ENCODE data around the gene PCDH9.

PCDH9 gene

DNA sequence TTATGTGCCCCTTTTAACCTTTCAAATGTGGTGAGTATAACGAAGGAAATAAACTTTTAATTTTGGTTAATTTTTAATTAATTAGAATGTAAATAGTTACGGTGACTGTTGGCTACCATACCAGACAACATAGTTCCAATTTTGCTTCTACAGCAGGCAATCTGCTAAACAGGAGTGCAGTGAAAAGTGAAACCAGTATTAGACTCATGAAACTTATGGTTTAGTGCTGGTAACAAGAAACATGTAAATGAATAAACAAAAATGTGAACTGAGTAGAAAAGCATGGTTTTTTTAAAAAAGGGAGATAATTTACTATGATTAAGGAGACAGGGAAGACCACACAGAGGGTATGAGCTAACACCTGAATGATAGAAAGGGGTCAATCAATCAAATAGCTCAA lies 478.4 kb downstream of the PCDH9 start:
- DNase-seq (ENCODE audit: low read depth, low spot score), result no peak
- ChIA-PET CTCF (no interaction called here), POLR2A (no interaction called here)
- TF ChIP-seq, protein P1, sequence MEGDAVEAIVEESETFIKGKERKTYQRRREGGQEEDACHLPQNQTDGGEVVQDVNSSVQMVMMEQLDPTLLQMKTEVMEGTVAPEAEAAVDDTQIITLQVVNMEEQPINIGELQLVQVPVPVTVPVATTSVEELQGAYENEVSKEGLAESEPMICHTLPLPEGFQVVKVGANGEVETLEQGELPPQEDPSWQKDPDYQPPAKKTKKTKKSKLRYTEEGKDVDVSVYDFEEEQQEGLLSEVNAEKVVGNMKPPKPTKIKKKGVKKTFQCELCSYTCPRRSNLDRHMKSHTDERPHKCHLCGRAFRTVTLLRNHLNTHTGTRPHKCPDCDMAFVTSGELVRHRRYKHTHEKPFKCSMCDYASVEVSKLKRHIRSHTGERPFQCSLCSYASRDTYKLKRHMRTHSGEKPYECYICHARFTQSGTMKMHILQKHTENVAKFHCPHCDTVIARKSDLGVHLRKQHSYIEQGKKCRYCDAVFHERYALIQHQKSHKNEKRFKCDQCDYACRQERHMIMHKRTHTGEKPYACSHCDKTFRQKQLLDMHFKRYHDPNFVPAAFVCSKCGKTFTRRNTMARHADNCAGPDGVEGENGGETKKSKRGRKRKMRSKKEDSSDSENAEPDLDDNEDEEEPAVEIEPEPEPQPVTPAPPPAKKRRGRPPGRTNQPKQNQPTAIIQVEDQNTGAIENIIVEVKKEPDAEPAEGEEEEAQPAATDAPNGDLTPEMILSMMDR (IDR thresholded peaks at IDR 0.05; ENCODE audit: insufficient read depth, low read length, missing control alignments), result no peak
- no peak overlapping the region for H3K4me3 ChIP-seq (ENCODE audit: low read depth, low read length)

DNA sequence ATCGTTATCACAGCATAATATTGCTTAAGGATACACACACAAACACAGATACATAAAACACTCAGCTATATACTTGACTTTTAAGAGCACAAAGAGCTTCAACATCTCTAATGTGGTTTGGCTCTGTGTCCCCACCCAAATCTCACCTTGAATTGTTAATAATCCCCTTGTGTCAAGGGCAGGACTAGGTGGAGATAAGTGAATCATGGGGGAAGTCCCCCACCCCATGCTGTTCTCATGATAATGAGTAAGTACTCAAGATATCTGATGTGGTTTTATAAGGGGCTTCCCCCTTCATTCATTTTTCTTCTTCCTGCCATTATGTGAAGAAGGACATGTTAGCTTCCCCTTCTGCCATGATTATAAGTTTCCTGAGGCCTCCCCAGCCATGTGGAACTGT lies 481.4 kb downstream of the PCDH9 start:
- H3K4me3 ChIP-seq (ENCODE audit: low read depth, low read length), result no peak overlapping the region
- ChIA-PET POLR2A (no interaction called here), CTCF (no interaction called here)
- DNase-seq (ENCODE audit: low read depth, low spot score), result no peak
- TF ChIP-seq, protein P1 (IDR thresholded peaks at IDR 0.05; ENCODE audit: insufficient read depth, low read length, missing control alignments), result no peak

DNA sequence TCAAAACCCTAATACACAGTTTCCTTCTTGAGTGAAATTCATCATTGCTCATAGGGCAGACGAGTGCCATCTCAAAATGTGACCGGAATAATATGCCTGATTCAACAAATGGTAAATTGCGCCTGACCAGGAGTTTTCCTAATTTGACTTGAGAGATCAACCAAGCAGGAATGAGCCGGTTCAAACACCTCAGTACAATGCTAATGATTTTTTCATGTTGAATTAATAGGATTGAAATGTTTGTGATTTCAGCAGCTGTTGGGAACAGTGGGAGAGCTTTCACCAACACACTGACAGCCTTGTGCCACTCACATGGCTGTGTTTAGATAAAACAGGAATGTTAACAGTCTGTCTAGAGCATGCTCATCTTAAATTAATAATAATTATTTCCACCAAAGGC lies 484.8 kb downstream of the PCDH9 start:
- H3K4me3 ChIP-seq (ENCODE audit: low read depth, low read length), result no peak overlapping the region
- ChIA-PET POLR2A (no interaction called here), CTCF (no interaction called here)
- TF ChIP-seq, protein P1 (IDR thresholded peaks at IDR 0.05; ENCODE audit: insufficient read depth, low read length, missing control alignments), result no peak
- DNase-seq (ENCODE audit: low read depth, low spot score), result no peak

DNA sequence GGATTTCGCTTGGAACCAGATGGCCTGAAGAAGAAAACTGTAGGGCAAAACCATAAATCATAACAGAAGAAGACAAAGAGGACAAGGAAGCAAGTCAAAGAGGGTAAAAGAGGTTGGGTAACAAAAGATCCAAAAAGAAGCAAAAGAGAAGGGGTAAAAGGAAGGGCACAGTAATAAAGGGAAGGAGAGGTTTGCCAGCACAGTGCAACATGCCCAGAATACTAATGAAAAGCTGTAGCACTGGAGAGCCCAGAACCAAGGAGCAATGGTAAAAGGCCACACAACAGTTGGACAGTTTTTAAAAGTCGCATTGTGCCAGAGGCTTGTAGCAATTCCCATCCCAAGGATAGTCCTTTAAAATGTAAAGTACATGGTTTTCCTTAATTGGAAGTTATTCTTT lies 506.6 kb downstream of the PCDH9 start:
- H3K4me3 ChIP-seq (ENCODE audit: low read depth, low read length), result no peak overlapping the region
- CTCF ChIA-PET, result no interaction called here
- POLR2A ChIA-PET, result no interaction called here
- no peak for DNase-seq (ENCODE audit: low read depth, low spot score)
- TF ChIP-seq, protein P1 (IDR thresholded peaks at IDR 0.05; ENCODE audit: insufficient read depth, low read length, missing control alignments), result no peak

DNA sequence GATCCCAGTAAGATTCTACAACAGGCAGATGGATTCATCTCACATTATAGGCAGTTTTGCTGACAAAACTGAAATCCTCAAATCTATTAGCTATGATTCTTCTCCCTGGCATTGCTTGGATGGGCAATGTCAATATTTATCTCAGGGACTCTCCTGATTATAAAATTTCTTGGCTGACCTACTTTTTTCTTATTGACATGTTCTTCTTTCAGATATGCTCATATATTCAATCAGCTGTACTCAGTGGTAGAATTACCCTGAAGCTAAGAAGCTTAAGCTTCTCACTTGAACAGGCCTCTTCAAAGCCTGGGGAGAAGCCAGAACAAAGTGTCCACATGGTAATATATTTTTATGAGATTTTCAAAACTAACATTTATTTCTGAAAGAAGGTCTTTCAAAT lies 513.6 kb downstream of the PCDH9 start:
- ChIA-PET POLR2A (no interaction called here), CTCF (interaction anchor here (1.0 kb wide), 1 partner anchor 32 kb away, joined by 3 read pairs; no protein-coding TSS in a partner anchor)
- TF ChIP-seq, protein P1 (IDR thresholded peaks at IDR 0.05; ENCODE audit: insufficient read depth, low read length, missing control alignments), result no peak
- DNase-seq (ENCODE audit: low read depth, low spot score), result no peak
- no peak overlapping the region for H3K4me3 ChIP-seq (ENCODE audit: low read depth, low read length)

DNA sequence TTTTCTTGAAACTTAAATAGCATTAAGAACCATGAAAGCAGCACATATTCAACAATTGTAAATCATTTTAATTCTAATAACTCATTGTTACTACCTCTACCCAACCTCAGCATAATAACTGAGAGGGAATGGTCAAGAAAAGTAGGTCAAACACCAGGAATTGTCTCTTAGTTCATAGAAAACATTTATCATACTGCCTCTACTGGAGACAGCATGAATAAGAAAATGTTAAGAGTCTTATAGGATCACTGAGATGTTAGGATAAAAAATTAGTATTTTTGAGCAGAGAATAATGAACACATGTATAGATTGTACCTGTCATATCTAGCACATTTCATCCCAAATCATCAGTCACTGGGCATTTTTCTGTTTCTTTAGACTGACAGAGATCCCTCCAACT lies 515.3 kb downstream of the PCDH9 start:
- TF ChIP-seq, protein P1 (IDR thresholded peaks at IDR 0.05; ENCODE audit: insufficient read depth, low read length, missing control alignments), result no peak
- POLR2A ChIA-PET, result no interaction called here
- no peak for DNase-seq (ENCODE audit: low read depth, low spot score)
- H3K4me3 ChIP-seq (ENCODE audit: low read depth, low read length), result no peak overlapping the region
- CTCF ChIA-PET, result no interaction called here
